Endodermal cell (in vitro differentiated cells): ENCODE results near the gene KLRG1. TPM values are rescaled to one million over a fixed set of nuclear protein-coding genes. Genes with fewer than 3 reads are reported as not detected.
A peak's percentile ranks its signal among the peaks of the same experiment; 100 is the strongest.

ENCODE experiments used
- DNase-seq: peaks from one replicate; pipeline ENCODE4 v3.0.0-alpha.2; 2017
- H3K27ac ChIP-seq: 2 replicates; pipeline ENCODE4 v1.5.1; 2013; ENCODE audit warnings: mild to moderate bottlenecking, low read depth, low read length, moderate library complexity
- H3K27me3 ChIP-seq: 2 replicates; pipeline ENCODE4 v1.6.1; 2013; ENCODE audit warnings: mild to moderate bottlenecking, low read length, moderate library complexity; ENCODE audit not compliant: insufficient read depth, control insufficient read depth, poor library complexity, severe bottlenecking
- H3K36me3 ChIP-seq: 2 replicates; pipeline ENCODE4 v1.7.0; 2013; ENCODE audit warnings: mild to moderate bottlenecking, low read length, moderate library complexity; ENCODE audit not compliant: control insufficient read depth, insufficient read depth
- H3K4me1 ChIP-seq: one replicate; pipeline ENCODE4 v1.7.0; 2013; ENCODE audit warnings: low read length; ENCODE audit not compliant: control insufficient read depth, insufficient read depth
- H3K4me3 ChIP-seq: 2 replicates; pipeline ENCODE4 v1.5.1; 2013; ENCODE audit warnings: mild to moderate bottlenecking, low read length, moderate library complexity
- H3K9ac ChIP-seq: 2 replicates; pipeline ENCODE4 v1.6.1; 2013; ENCODE audit warnings: mild to moderate bottlenecking, low read length, moderate library complexity; ENCODE audit not compliant: poor library complexity, severe bottlenecking; ENCODE audit errors: extremely low read depth
- H3K9me3 ChIP-seq: 2 replicates; pipeline ENCODE4 v1.6.1; 2013; ENCODE audit warnings: mild to moderate bottlenecking, low read length, moderate library complexity; ENCODE audit not compliant: control insufficient read depth
- H3K27ac Mint-ChIP-seq: 2 replicates; pipeline ENCODE4 v1.8.0; 2020; ENCODE audit warnings: mixed read lengths
- H3K27me3 Mint-ChIP-seq: 2 replicates; pipeline ENCODE4 v1.8.0; 2021; ENCODE audit warnings: mild to moderate bottlenecking, mixed read lengths; ENCODE audit not compliant: insufficient read depth
- H3K36me3 Mint-ChIP-seq: 2 replicates; pipeline ENCODE4 v1.8.0; 2020; ENCODE audit warnings: low read depth, mixed read lengths
- H3K4me1 Mint-ChIP-seq: 2 replicates; pipeline ENCODE4 v1.8.0; 2020; ENCODE audit warnings: mixed read lengths
- H3K4me3 Mint-ChIP-seq: 2 replicates; pipeline ENCODE4 v1.8.0; 2020; ENCODE audit warnings: mild to moderate bottlenecking, moderate library complexity, mixed read lengths
- H3K9me3 Mint-ChIP-seq: 2 replicates; pipeline ENCODE4 v1.8.0; 2020; ENCODE audit warnings: mild to moderate bottlenecking, mixed read lengths
- CTCF ChIP-seq: fragments of 200-600 bp; sonication (generic); conservative IDR thresholded peaks from 2 replicates; pipeline ENCODE4 v1.5.0; 2021; ENCODE audit warnings: antibody characterized with exemption, mild to moderate bottlenecking
- WGBS, 2 experiments: methylation state at CpG; one replicate each; pipeline versions ENCODE4 v1.1.5 to v1.1.7; 2013; ENCODE audit warnings: missing lambda C conversion rate in 2 of 2, mixed read lengths in 1 of 2; ENCODE audit not compliant: insufficient coverage in 1 of 2, insufficient read length in 1 of 2; 5-methylcytosine and 5-hydroxymethylcytosine counted together
- total RNA-seq, 2 donors: library from RNA; stranded (reverse); fragmentation: NEBNext Ultra II Directional in 1 of 2; extraction: Animal tissue kit (Norgen Biotek cat#: 25700) in 1 of 2; gene quantifications; 2 replicates in 1 of 2; 3 replicates in 1 of 2; pipeline ENCODE4 v1.2.1, GENCODE V29; 2021

KLRG1 gene
- total RNA-seq, 2 donors from 2014 or later = 3.1 TPM

GRCh38 chr12:9036227-9036626, 46.9 kb downstream of the KLRG1 start:
- no peaks in the 10 kb centered on the region for H3K36me3 Mint-ChIP-seq
- H3K27me3 ChIP-seq = no peaks in the 10 kb centered on the region
- no peak overlapping the region for H3K27ac ChIP-seq
- no peaks in the 10 kb centered on the region for H3K9me3 ChIP-seq
- peaks cover 8% of the 10 kb centered on the region for H3K9me3 Mint-ChIP-seq
- DNase-seq = no peak
- no peak for TF ChIP-seq CTCF
- no peak overlapping the region for H3K27ac Mint-ChIP-seq
- no peak overlapping the region for H3K4me3 ChIP-seq
- 94 to 96% methylated on average over 3 to 6 of the region's 6 CpGs for WGBS, 2 experiments
- no peaks in the 10 kb centered on the region for H3K27me3 Mint-ChIP-seq
- peaks cover 29% of the 10 kb centered on the region for H3K4me1 Mint-ChIP-seq
- H3K4me3 Mint-ChIP-seq = no peak overlapping the region
- no peaks in the 10 kb centered on the region for H3K36me3 ChIP-seq
- H3K4me1 ChIP-seq = peaks cover 2% of the 10 kb centered on the region
- no peak overlapping the region for H3K9ac ChIP-seq

GRCh38 chr12:9037431-9037830, 48.1 kb downstream of the KLRG1 start:
- Mint-ChIP-seq H3K27ac (no peak overlapping the region), H3K4me3 (no peak overlapping the region), H3K27me3 (no peaks in the 10 kb centered on the region), H3K9me3 (peaks cover 8% of the 10 kb centered on the region), H3K36me3 (no peaks in the 10 kb centered on the region), H3K4me1 (peaks cover 17% of the 10 kb centered on the region)
- no peak overlapping the region for H3K27ac ChIP-seq
- WGBS, 2 experiments = 100% methylated on average over 1 of the region's 3 CpGs; no CpG with 5 or more reads in 1 of the 2 experiments
- no peaks in the 10 kb centered on the region for H3K4me1 ChIP-seq
- H3K4me3 ChIP-seq = no peak overlapping the region
- H3K27me3 ChIP-seq = no peaks in the 10 kb centered on the region
- H3K9me3 ChIP-seq = no peaks in the 10 kb centered on the region
- no peak overlapping the region for H3K9ac ChIP-seq
- no peaks in the 10 kb centered on the region for H3K36me3 ChIP-seq
- DNase-seq = no peak
- TF ChIP-seq CTCF = no peak

GRCh38 chr12:9039397-9039977, 50.1 kb downstream of the KLRG1 start:
- H3K4me1 Mint-ChIP-seq = peaks cover 6% of the 10 kb centered on the region
- 25 to 36% methylated on average over 2 of the region's 3 CpGs for WGBS, 2 experiments
- Histone ChIP-seq H3K27ac (no peak overlapping the region), H3K9me3 (no peaks in the 10 kb centered on the region), H3K4me3 (no peak overlapping the region), H3K36me3 (no peaks in the 10 kb centered on the region), H3K4me1 (no peaks in the 10 kb centered on the region), H3K27me3 (no peaks in the 10 kb centered on the region), H3K9ac (no peak overlapping the region)
- no peak overlapping the region for H3K4me3 Mint-ChIP-seq
- TF ChIP-seq CTCF = peak; percentile 97
- DNase-seq = no peak
- H3K27me3 Mint-ChIP-seq = no peaks in the 10 kb centered on the region
- H3K27ac Mint-ChIP-seq = no peak overlapping the region
- no peaks in the 10 kb centered on the region for H3K36me3 Mint-ChIP-seq
- peaks cover 8% of the 10 kb centered on the region for H3K9me3 Mint-ChIP-seq
